RWPE1 (cell line): Measurements from ENCODE around the gene TBCD.

ENCODE experiments used
- CTCF ChIA-PET: fragments of 350-600 bp; sonication (Branson Sonifier 250); formaldehyde crosslinking; extraction: SDS; loops from one replicate; lab custom pipeline; 2021; lab: Yijun Ruan, JAX
- POLR2A ChIA-PET: fragments of 400-600 bp; formaldehyde crosslinking; extraction: SDS; loops from one replicate; lab custom pipeline; 2020; ENCODE audit warnings: antibody characterized with exemption; ENCODE audit not compliant: low non-redundant PET; lab: Yijun Ruan, JAX
- DNase-seq: peaks from one replicate; pipeline ENCODE4 v3.0.0; 2012; ENCODE audit warnings: low spot score
- H3K27ac ChIP-seq: fragments of 450-650 bp; 2 replicates; pipeline ENCODE4 v1.5.1; 2017
- TF ChIP-seq, protein P1 (sequence below): fragments of 450-650 bp; conservative IDR thresholded peaks from 2 replicates; pipeline ENCODE4 v1.5.1; 2017; ENCODE audit warnings: low read depth, mild to moderate bottlenecking

The TBCD gene

DNA sequence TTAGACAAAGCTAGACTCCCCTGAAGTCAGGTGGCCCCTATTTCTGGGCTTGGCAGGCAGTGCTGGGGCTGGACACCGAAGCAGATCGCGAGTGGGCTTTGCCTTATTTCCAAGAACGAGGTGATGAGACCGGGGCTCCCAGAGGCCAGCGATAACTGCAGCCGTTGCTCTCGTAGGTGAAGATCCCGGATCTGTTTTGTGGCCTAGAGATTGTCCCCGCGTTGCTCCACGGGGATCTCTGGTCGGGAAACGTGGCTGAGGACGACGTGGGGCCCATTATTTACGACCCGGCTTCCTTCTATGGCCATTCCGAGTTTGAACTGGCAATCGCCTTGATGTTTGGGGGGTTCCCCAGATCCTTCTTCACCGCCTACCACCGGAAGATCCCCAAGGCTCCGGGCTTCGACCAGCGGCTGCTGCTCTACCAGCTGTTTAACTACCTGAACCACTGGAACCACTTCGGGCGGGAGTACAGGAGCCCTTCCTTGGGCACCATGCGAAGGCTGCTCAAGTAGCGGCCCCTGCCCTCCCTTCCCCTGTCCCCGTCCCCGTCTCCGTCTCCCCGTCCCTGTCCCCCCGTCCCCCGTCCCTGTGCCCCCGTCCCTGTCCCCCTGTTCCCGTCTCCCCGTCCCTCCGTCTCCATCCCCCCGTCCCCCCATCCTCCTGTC lies 1.5 kb upstream of the TBCD start:
- TF ChIP-seq, protein P1, sequence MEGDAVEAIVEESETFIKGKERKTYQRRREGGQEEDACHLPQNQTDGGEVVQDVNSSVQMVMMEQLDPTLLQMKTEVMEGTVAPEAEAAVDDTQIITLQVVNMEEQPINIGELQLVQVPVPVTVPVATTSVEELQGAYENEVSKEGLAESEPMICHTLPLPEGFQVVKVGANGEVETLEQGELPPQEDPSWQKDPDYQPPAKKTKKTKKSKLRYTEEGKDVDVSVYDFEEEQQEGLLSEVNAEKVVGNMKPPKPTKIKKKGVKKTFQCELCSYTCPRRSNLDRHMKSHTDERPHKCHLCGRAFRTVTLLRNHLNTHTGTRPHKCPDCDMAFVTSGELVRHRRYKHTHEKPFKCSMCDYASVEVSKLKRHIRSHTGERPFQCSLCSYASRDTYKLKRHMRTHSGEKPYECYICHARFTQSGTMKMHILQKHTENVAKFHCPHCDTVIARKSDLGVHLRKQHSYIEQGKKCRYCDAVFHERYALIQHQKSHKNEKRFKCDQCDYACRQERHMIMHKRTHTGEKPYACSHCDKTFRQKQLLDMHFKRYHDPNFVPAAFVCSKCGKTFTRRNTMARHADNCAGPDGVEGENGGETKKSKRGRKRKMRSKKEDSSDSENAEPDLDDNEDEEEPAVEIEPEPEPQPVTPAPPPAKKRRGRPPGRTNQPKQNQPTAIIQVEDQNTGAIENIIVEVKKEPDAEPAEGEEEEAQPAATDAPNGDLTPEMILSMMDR: no peak
- CTCF ChIA-PET: interaction anchor here (0.6 kb wide), 1 partner anchor 253 kb away, joined by 3 read pairs; no protein-coding TSS in a partner anchor
- H3K27ac ChIP-seq: peak overlapping the region; percentile 41
- DNase-seq: no peak
- POLR2A ChIA-PET: no interaction called here

DNA sequence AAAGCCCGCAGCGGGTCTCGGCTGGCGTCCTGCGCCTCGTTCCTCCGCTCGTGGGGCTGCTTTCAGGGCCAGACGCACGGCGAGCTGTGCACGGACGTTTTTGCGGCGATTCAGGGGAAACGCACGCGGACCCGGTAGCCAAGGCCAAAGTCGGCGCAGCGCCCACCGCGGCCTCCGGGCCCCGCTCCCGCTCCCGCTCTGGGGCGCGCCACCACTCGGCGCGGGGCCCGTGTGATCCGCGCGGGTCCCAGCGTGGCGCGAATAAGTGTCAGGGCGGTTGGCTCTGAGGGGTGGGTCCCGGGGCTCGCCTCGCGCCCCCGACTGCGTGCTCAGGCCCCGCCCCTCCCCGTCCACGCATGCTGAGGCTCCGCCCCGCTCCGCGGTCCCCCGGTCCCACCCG lies 694 bp upstream of the TBCD start:
- CTCF ChIA-PET: no interaction called here
- DNase-seq: peak; percentile 21
- TF ChIP-seq, protein P1: no peak
- POLR2A ChIA-PET: no interaction called here
- H3K27ac ChIP-seq: peak overlapping the region; percentile 93

DNA sequence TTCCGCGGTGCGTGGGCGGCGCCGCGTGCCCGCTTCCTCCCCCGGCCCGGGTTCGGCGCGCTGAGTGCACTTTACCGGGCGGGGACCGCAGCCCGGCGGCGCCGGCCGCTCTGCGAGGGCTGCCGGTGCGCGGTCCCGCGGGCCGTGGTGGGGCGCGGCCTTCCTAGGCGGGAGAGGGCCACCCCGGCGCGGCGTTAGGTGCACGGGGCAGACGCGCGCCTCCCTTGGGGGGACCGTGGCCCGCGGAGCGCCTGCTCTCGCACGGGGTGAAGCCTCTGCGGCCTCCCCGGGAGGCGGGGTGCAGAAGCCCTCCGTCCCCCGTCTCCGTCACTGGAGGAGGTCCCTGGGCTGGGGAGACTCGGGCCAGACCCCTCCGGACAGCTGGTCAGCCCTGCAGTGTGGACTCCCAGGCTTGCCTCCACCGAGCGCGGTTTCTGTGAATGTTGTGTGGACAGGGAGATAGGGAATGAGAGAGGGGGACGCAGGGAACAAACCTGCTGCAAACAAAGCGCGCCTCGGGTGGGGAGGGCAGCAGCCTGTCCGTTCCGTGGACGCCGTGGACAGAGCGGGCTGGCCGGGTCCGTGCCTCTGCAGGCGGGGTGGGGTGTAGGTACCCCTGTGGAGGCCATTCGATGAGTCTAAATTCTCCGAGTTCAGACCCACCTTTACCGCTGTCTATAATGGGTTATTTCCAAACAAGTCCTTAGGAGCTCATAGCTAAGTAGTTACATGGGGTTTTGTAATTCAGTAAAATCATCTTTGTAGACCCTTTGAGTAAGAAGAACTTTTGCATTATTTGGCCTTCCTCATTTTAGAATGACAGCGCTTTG lies 721 bp downstream of the TBCD start:
- ChIA-PET CTCF (interaction anchor here (0.6 kb wide), 1 partner anchor 44 kb away, joined by 3 read pairs; no protein-coding TSS in a partner anchor), POLR2A (no interaction called here)
- peak; percentile 17 for DNase-seq
- peak overlapping the region; percentile 93 for H3K27ac ChIP-seq
- TF ChIP-seq, protein P1: no peak

DNA sequence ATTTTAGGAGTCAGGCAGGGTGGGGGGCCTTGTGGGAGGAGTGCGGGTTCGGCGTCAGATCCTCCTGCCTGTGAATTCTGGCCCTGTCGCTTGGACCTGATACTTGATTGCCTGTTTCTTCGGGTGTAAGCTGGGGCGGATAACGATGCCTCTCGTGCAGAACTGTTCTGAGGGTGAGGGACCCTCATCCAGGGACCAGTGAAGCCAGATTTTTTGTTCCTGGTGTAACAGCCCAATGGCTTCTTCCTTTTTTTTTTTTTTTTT lies 1.3 kb downstream of the TBCD start:
- ChIA-PET POLR2A (no interaction called here), CTCF (interaction anchor here (0.6 kb wide), 1 partner anchor 45 kb away, joined by 3 read pairs; no protein-coding TSS in a partner anchor)
- H3K27ac ChIP-seq: peak overlapping the region; percentile 93
- TF ChIP-seq, protein P1: no peak
- no peak for DNase-seq

DNA sequence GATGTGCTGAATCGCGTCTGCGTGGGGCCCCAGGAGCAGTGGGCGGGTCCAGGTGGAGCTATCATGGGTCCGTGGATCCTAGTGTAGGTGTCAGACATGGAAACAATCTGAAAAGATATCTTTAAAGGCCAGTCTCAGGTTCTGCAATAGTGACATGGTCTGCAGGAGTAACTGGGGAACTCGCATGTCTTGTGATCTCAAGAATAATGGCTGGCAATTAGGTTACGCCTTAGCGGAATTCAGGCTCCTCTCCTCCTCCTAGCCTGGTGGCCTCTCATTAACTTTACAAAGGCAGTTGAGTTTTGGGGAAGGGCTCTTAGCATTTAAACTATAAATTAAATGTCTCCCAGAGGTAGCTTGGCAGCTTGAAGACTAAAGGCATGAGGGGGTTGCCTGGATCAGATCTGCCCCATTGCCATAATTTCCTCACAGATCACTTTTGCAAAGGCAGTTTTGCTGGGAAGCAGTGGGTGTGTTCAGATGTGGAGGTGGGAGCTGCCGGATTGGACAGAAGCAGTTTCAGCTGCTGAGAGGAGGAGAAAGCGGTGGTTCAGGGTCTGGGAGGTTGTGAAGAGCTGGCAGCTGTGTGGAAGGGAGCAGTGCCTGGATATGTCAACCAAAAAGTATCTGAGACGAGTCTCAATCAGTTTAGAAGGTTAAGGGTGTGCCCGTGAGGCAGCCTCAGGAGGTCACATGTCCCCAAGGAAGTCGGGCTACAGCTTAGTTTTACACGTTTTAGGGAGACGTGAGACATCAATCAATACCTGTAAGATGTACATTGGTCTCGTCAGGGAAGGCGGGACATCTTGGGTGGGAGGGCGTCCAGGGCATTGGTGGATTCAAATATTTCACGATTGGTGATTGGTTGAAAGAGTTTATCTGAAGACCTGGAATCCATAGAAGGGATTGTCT lies 2.7 kb downstream of the TBCD start:
- TF ChIP-seq, protein P1: no peak
- no peak for DNase-seq
- CTCF ChIA-PET: interaction anchor here (0.7 to 1.0 kb wide), 4 partner anchors 13 to 370 kb away, joined by 3 read pairs; partner anchors contain the start of gene FN3KRP
- POLR2A ChIA-PET: no interaction called here
- peak overlapping the region; percentile 49 for H3K27ac ChIP-seq

DNA sequence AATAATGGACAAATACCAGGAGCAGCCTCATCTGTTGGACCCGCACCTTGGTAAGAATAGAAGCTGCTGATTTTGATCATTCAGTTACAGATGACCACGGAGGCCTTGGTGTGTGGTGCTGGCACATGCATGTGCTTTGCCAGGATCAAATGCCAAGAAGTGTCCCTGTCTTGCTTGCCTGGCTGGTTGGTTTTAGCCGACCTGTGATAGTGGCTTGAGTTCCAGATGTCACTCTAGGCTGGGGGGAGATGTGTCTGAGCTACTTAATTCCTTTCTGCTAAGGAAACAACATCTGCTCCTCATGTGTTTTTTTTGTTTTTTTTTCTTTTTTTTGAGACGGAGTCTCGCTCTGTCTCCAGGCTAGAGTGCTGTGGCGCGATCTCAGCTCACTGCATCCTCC lies 4.3 kb downstream of the TBCD start:
- CTCF ChIA-PET: interaction anchor here (0.7 kb wide), 1 partner anchor 19 kb away, joined by 3 read pairs; no protein-coding TSS in a partner anchor
- no peak for DNase-seq
- H3K27ac ChIP-seq: peak overlapping the region; percentile 47
- POLR2A ChIA-PET: no interaction called here
- TF ChIP-seq, protein P1: no peak
